Loucy (cell line): ENCODE measurements around the gene LYPD3.

Experiments used
- H2AFZ ChIP-seq: fragments of 200-600 bp; sonication (generic); 2 replicates; pipeline ENCODE4 v1.6.0; 2016; ENCODE audit warnings: antibody characterized with exemption, mild to moderate bottlenecking, low read length, moderate library complexity
- H3F3A ChIP-seq: fragments of 200-600 bp; 2 replicates; pipeline ENCODE4 v1.6.0; 2016; ENCODE audit warnings: antibody characterized with exemption, low read depth, mild to moderate bottlenecking
- H3K27me3 ChIP-seq: fragments of 200-600 bp; sonication (generic); 2 replicates; pipeline ENCODE4 v1.6.1; 2014; ENCODE audit warnings: low read length, mild to moderate bottlenecking; ENCODE audit not compliant: insufficient read depth, poor library complexity, severe bottlenecking
- H3K36me3 ChIP-seq: fragments of 200-600 bp; sonication (generic); 2 replicates; pipeline ENCODE4 v1.6.1; 2016; ENCODE audit warnings: low read length; ENCODE audit not compliant: insufficient read depth
- H3K4me1 ChIP-seq: fragments of 200-600 bp; sonication (generic); 2 replicates; pipeline ENCODE4 v1.5.1; 2014; ENCODE audit warnings: low read length, mild to moderate bottlenecking; ENCODE audit not compliant: insufficient read depth, poor library complexity, severe bottlenecking
- H3K4me2 ChIP-seq: fragments of 200-600 bp; sonication (generic); 2 replicates; pipeline ENCODE4 v1.6.0; 2014; ENCODE audit warnings: antibody characterized with exemption, low read length, low read depth, mild to moderate bottlenecking; ENCODE audit not compliant: poor library complexity, severe bottlenecking
- H3K4me3 ChIP-seq: fragments of 200-600 bp; sonication (generic); 2 replicates; pipeline ENCODE4 v1.5.1; 2014; ENCODE audit warnings: low read length, mild to moderate bottlenecking, mixed read lengths; ENCODE audit not compliant: poor library complexity, severe bottlenecking
- H3K79me2 ChIP-seq: fragments of 200-600 bp; sonication (generic); 2 replicates; pipeline ENCODE4 v1.6.1; 2014; ENCODE audit warnings: low read length; ENCODE audit not compliant: insufficient read depth
- H3K9ac ChIP-seq: fragments of 200-600 bp; sonication (generic); 2 replicates; pipeline ENCODE4 v1.6.0; 2014; ENCODE audit warnings: mild to moderate bottlenecking, low read depth, low read length, moderate library complexity; ENCODE audit not compliant: poor library complexity, severe bottlenecking
- H3K9me2 ChIP-seq: fragments of 200-600 bp; sonication (generic); replicated peaks from 2 replicates; pipeline ENCODE4 v1.6.1; 2016; ENCODE audit warnings: low read depth, low read length, mixed read lengths
- H3K9me3 ChIP-seq: fragments of 200-600 bp; sonication (generic); 2 replicates; pipeline ENCODE4 v1.6.1; 2014; ENCODE audit warnings: mild to moderate bottlenecking, antibody characterized with exemption, low read length, low read depth; ENCODE audit not compliant: insufficient read depth
- H4K20me1 ChIP-seq: fragments of 200-600 bp; sonication (generic); 2 replicates; pipeline ENCODE4 v1.6.0; 2014; ENCODE audit warnings: antibody characterized with exemption, low read length, mild to moderate bottlenecking; ENCODE audit not compliant: insufficient read depth, poor library complexity, severe bottlenecking
- EZH2phosphoT487 ChIP-seq: fragments of 200-600 bp; IDR thresholded peaks from 2 replicates; pipeline ENCODE4 v1.6.1; 2018; ENCODE audit warnings: antibody characterized with exemption, mild to moderate bottlenecking, moderate library complexity, borderline replicate concordance
- TF ChIP-seq, protein P1 (sequence below): fragments of 200-600 bp; sonication (generic); conservative IDR thresholded peaks from 2 replicates; pipeline ENCODE4 v1.5.1; 2014; ENCODE audit warnings: mild to moderate bottlenecking, antibody characterized with exemption, low read length

LYPD3 gene

DNA sequence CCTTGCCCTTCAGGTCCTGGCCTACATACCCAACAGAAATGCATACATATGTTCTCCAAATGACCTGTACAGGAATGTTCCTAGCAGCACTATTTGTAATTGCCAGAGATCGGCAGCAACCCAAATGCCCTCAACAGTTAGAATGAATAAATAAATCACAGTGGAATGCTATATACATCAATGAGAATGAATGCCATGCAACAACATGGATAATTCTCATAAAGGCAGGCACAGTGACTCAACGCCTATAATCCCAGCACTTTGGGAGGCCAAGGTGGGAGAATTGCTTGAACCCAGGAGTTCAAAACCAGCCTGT lies 32.1 kb downstream of the LYPD3 start:
- Histone ChIP-seq H3K9me3 (no peaks in the 10 kb centered on the region), H3K4me3 (no peak overlapping the region), H3K9ac (no peak overlapping the region), H3K4me2 (no peak overlapping the region), H3K27me3 (no peaks in the 10 kb centered on the region), H3K36me3 (no peaks in the 10 kb centered on the region), H2AFZ (no peak overlapping the region), H3F3A (no peaks in the 10 kb centered on the region), H4K20me1 (no peaks in the 10 kb centered on the region), H3K4me1 (peaks cover 3% of the 10 kb centered on the region), H3K9me2 (no peaks in the 10 kb centered on the region), H3K79me2 (no peaks in the 10 kb centered on the region)
- TF ChIP-seq EZH2phosphoT487, result no peak
- TF ChIP-seq, protein P1, sequence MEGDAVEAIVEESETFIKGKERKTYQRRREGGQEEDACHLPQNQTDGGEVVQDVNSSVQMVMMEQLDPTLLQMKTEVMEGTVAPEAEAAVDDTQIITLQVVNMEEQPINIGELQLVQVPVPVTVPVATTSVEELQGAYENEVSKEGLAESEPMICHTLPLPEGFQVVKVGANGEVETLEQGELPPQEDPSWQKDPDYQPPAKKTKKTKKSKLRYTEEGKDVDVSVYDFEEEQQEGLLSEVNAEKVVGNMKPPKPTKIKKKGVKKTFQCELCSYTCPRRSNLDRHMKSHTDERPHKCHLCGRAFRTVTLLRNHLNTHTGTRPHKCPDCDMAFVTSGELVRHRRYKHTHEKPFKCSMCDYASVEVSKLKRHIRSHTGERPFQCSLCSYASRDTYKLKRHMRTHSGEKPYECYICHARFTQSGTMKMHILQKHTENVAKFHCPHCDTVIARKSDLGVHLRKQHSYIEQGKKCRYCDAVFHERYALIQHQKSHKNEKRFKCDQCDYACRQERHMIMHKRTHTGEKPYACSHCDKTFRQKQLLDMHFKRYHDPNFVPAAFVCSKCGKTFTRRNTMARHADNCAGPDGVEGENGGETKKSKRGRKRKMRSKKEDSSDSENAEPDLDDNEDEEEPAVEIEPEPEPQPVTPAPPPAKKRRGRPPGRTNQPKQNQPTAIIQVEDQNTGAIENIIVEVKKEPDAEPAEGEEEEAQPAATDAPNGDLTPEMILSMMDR, result no peak

DNA sequence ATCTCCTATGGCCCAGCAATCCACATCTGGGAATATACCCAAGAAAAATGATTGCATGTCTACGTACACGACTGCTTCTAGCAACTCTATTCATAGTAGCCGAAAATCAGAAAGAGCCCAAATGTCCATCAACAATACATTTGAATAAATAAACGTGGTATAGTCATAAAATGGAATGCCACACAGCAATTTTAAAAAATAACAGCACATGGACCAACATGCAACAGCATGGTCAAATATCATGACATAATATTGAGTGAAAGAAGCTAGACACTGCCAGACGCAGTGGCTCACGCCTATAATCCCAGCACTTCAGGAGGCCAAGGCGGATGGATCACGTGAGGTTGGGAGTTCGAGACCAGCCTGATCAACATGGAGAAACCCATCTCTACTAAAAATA lies 34.4 kb downstream of the LYPD3 start:
- no peaks in the 10 kb centered on the region for H3K36me3 ChIP-seq
- H3K4me3 ChIP-seq, result no peak overlapping the region
- H3K9ac ChIP-seq, result no peak overlapping the region
- H4K20me1 ChIP-seq, result no peaks in the 10 kb centered on the region
- H3F3A ChIP-seq, result no peaks in the 10 kb centered on the region
- no peaks in the 10 kb centered on the region for H3K9me2 ChIP-seq
- H3K4me1 ChIP-seq, result no peaks in the 10 kb centered on the region
- H2AFZ ChIP-seq, result no peak overlapping the region
- no peak overlapping the region for H3K4me2 ChIP-seq
- H3K27me3 ChIP-seq, result no peaks in the 10 kb centered on the region
- no peaks in the 10 kb centered on the region for H3K79me2 ChIP-seq
- H3K9me3 ChIP-seq, result no peaks in the 10 kb centered on the region
- TF ChIP-seq EZH2phosphoT487, result no peak
- TF ChIP-seq, protein P1, result no peak

DNA sequence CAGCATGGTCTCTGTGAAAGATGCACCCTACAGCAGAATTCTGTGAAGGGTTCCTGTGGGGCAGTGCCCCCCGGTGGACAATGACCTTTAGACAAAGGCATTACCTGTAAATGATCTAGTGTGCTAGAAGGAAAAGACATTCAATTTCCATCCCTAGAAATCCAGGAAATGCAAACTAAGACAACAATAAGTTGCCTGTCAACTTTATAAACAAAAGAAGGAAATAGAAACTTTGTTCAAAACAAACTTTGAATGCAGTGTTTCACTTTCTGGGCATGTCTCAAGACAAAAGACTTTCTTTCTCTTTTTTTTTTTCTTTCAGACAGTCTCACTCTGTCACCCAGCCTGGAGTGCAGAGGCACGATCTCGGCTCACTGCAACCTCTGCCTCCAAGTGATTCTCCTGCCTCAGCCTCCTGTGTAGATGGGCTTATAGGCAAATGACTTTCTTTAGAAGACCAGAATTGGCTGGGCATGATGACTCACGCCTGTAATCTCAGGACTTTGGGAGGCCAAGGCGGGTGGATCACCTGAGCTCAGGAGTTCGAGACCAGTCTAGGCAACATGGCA lies 35.2 kb downstream of the LYPD3 start:
- Histone ChIP-seq H2AFZ (peak overlapping the region; percentile 28; the same call in 1 of the 2 replicates), H3K79me2 (no peaks in the 10 kb centered on the region), H3F3A (no peaks in the 10 kb centered on the region), H3K4me2 (no peak overlapping the region), H3K4me1 (no peaks in the 10 kb centered on the region), H3K9ac (no peak overlapping the region), H3K27me3 (no peaks in the 10 kb centered on the region), H3K36me3 (no peaks in the 10 kb centered on the region), H3K9me3 (no peaks in the 10 kb centered on the region), H3K9me2 (no peaks in the 10 kb centered on the region), H4K20me1 (no peaks in the 10 kb centered on the region), H3K4me3 (no peak overlapping the region)
- no peak for TF ChIP-seq EZH2phosphoT487
- TF ChIP-seq, protein P1, result peak; percentile 40
